GM20000 (cell line): ENCODE data around the gene FANCE.

Experiments
- DNase-seq: peaks from one replicate; pipeline ENCODE4 v3.0.0; 2012; ENCODE audit warnings: low spot score
- TF ChIP-seq, protein P1 (sequence below): IDR thresholded peaks from 2 replicates; pipeline ENCODE4 v1.5.1; 2012; ENCODE audit warnings: mild to moderate bottlenecking, control low read depth; ENCODE audit errors: extremely low read depth, missing control alignments

FANCE gene

GRCh38 chr6:35412102-35412501 is 40.0 kb upstream of the FANCE start:
- TF ChIP-seq, protein P1, sequence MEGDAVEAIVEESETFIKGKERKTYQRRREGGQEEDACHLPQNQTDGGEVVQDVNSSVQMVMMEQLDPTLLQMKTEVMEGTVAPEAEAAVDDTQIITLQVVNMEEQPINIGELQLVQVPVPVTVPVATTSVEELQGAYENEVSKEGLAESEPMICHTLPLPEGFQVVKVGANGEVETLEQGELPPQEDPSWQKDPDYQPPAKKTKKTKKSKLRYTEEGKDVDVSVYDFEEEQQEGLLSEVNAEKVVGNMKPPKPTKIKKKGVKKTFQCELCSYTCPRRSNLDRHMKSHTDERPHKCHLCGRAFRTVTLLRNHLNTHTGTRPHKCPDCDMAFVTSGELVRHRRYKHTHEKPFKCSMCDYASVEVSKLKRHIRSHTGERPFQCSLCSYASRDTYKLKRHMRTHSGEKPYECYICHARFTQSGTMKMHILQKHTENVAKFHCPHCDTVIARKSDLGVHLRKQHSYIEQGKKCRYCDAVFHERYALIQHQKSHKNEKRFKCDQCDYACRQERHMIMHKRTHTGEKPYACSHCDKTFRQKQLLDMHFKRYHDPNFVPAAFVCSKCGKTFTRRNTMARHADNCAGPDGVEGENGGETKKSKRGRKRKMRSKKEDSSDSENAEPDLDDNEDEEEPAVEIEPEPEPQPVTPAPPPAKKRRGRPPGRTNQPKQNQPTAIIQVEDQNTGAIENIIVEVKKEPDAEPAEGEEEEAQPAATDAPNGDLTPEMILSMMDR = no peak
- no peak for DNase-seq

DNA sequence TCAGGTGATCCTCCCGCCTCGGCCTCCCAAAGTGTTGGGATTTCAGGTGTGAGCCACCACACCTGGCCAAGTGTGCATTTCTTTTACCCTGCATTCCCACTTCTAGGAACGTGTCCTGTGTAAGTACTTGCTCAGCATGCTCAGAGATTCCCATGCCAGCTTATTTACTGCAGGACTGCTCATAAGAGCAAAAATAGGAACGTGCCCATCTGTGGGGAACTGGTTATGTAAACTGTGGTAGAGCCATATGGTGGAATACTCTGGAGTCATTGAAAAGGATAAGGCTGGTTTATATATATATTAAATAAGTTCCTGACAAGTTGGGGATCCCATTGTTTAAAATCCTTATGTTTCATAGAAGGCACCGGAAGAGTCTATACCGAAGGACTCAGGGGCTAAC is 38.2 kb upstream of the FANCE start:
- DNase-seq = no peak
- TF ChIP-seq, protein P1 = no peak

DNA sequence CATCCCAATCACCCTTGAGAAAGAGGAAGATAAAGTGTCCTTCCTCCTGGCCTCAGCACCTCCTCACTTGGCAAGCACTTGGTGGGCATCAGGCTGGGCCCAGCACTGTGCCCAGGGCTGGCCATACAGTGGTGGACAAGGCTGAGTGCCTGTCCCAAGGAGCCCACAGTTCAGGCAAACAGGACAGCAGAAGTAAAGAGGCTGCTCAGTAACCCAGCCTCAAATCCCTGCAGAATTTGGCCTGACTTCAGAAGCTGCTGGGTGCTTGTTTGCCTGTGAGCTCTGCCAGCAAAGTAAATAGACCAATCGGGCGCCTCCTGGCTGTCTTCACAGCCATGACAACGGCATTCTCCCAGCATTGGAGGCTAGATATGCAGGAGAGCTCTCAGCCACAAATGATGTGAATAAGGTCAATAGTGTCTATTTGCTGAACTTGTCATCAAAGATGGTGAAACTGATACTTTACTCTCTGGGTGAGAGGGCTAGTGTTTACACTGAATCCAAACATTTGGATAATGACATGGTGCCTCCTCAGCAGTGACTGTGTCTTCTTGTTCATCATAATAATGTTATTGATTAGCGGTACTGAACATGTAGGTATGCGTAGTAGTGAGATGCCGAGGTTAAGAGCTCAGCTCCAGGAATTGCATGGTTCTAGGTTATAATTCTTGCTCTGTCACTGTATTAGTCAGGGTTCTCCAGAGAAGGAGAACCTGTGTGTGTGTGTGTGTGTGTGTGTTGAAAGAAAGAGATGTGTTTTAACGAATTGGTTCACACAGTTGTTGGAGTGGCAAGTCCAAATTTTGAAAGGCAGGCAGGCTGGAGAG is 36.9 kb upstream of the FANCE start:
- DNase-seq = no peak
- TF ChIP-seq, protein P1 = no peak

GRCh38 chr6:35417979-35418661 is 34.0 kb upstream of the FANCE start:
- DNase-seq = no peak
- TF ChIP-seq, protein P1 = no peak

- DNase-seq = no peak
- TF ChIP-seq, protein P1 = no peak
These were observed 32.7 kb upstream of the FANCE start for GRCh38 chr6:35419417-35419816.

DNA sequence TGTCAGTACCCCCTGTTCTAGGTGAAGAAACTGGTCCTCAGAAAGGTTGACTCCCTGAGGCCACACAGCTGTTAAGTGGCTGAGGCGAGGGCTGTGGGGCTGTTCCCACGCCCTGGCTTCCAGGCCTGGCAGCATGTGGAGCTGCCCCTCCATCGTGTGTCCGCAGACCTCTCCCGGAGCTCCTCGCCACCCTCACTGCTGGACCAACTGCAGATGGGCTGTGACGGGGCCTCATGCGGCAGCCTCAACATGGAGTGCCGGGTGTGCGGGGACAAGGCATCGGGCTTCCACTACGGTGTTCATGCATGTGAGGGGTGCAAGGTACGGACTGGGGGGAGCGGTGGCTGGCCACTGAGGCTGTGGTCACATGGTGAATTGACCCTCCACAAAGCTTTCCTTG is 32.2 kb upstream of the FANCE start:
- DNase-seq = no peak
- TF ChIP-seq, protein P1 = no peak

- DNase-seq = no peak
- TF ChIP-seq, protein P1 = no peak
These were observed 26.9 kb upstream of the FANCE start for GRCh38 chr6:35425284-35425683.
